Measurements from ENCODE around the gene CEMIP. TPM values are rescaled to one million over a fixed set of nuclear protein-coding genes. Genes with fewer than 3 reads are reported as not detected.

CEMIP gene
- total RNA-seq, 1 experiment from 2014 or later: 0.07 TPM

GRCh38 chr15:80969316-80969715 lies 190.1 kb downstream of the CEMIP start:
- Mint-ChIP-seq H3K9me3 (ENCODE audit: unreplicated experiment) (no peaks in the 10 kb centered on the region), H3K27ac (ENCODE audit: unreplicated experiment) (no peak overlapping the region), H3K4me3 (ENCODE audit: unreplicated experiment) (no peak overlapping the region), H3K27me3 (ENCODE audit: insufficient read depth, unreplicated experiment) (no peaks in the 10 kb centered on the region), H3K4me1 (ENCODE audit: low read depth, unreplicated experiment) (peaks cover 14% of the 10 kb centered on the region), H3K36me3 (ENCODE audit: insufficient read depth, unreplicated experiment) (peaks cover 12% of the 10 kb centered on the region)
- TF ChIP-seq CTCF (IDR thresholded peaks at IDR 0.05; ENCODE audit: insufficient read depth in 1 of 2, low read depth in 1 of 2, low read length in 1 of 2, severe bottlenecking in 1 of 2, unreplicated experiment in 1 of 2): no peak
- H3K36me3 ChIP-seq (ENCODE audit: control insufficient read depth, insufficient read depth, low read length): peaks cover 1% of the 10 kb centered on the region; the same call in 1 of the 2 replicates
- no peaks in the 10 kb centered on the region for H3K27me3 ChIP-seq (replicated peaks; ENCODE audit: control insufficient read depth, insufficient read depth, low read length)
- no TSS peak for BruUV-seq (replicated peaks)
- ChIA-PET CTCF (interaction anchor here (1.0 to 1.5 kb wide), 7 partner anchors 10 to 513 kb away, joined by 4 to 7 read pairs (median 4); partner anchors contain the start of gene CEMIP), POLR2A (no interaction called here)
- intact Hi-C loops (cut with micrococcal nuclease; ENCODE audit: unreplicated experiment): no loop called here
- H3K4me3 ChIP-seq (ENCODE audit: low read depth, low read length): no peak overlapping the region
- H3K4me1 ChIP-seq: peaks cover 21% of the 10 kb centered on the region
- DNase-seq: no peak
- H3K9me3 ChIP-seq: no peaks in the 10 kb centered on the region

GRCh38 chr15:80970018-80970657 lies 191.0 kb downstream of the CEMIP start:
- peak in 1 of 2 experiments; percentile 77 for DNase-seq
- POLR2A ChIA-PET: no interaction called here
- CTCF ChIA-PET: interaction anchor here (0.5 to 1.5 kb wide), 10 partner anchors 10 to 514 kb away, joined by 3 to 7 read pairs (median 4); partner anchors contain the start of gene CEMIP
- peaks cover 7% of the 10 kb centered on the region for H3K36me3 Mint-ChIP-seq (ENCODE audit: insufficient read depth, unreplicated experiment)
- H3K4me3 Mint-ChIP-seq (ENCODE audit: unreplicated experiment): no peak overlapping the region
- intact Hi-C loops (cut with micrococcal nuclease; ENCODE audit: unreplicated experiment): loop anchor here (1.0 to 10.0 kb wide), 4 partner anchors 191 to 514 kb away; partner anchors contain the start of gene CEMIP
- Histone ChIP-seq H3K27me3 (replicated peaks; ENCODE audit: control insufficient read depth, insufficient read depth, low read length) (no peaks in the 10 kb centered on the region), H3K4me3 (ENCODE audit: low read depth, low read length) (no peak overlapping the region), H3K4me1 (peaks cover 21% of the 10 kb centered on the region), H3K36me3 (ENCODE audit: control insufficient read depth, insufficient read depth, low read length) (peaks cover 1% of the 10 kb centered on the region; the same call in 1 of the 2 replicates), H3K9me3 (no peaks in the 10 kb centered on the region)
- no peaks in the 10 kb centered on the region for H3K27me3 Mint-ChIP-seq (ENCODE audit: insufficient read depth, unreplicated experiment)
- peak; percentile 59 to 85 for TF ChIP-seq CTCF (IDR thresholded peaks at IDR 0.05; ENCODE audit: insufficient read depth in 1 of 2, low read depth in 1 of 2, low read length in 1 of 2, severe bottlenecking in 1 of 2, unreplicated experiment in 1 of 2)
- H3K27ac Mint-ChIP-seq (ENCODE audit: unreplicated experiment): no peak overlapping the region
- peaks cover 14% of the 10 kb centered on the region for H3K4me1 Mint-ChIP-seq (ENCODE audit: low read depth, unreplicated experiment)
- no peaks in the 10 kb centered on the region for H3K9me3 Mint-ChIP-seq (ENCODE audit: unreplicated experiment)
- no TSS peak for BruUV-seq (replicated peaks)

- H3K36me3 Mint-ChIP-seq (ENCODE audit: insufficient read depth, unreplicated experiment): peaks cover 5% of the 10 kb centered on the region
- intact Hi-C loops (cut with micrococcal nuclease; ENCODE audit: unreplicated experiment): loop anchor here (1.0 to 10.0 kb wide), 4 partner anchors 191 to 514 kb away; partner anchors contain the start of gene CEMIP
- H3K36me3 ChIP-seq (ENCODE audit: control insufficient read depth, insufficient read depth, low read length): peaks cover 1% of the 10 kb centered on the region; the same call in 1 of the 2 replicates
- ChIA-PET POLR2A (no interaction called here), CTCF (interaction anchor here (0.9 to 1.2 kb wide), 5 partner anchors 10 to 514 kb away, joined by 3 to 4 read pairs (median 4); no protein-coding TSS in a partner anchor)
- no peak overlapping the region for H3K4me3 Mint-ChIP-seq (ENCODE audit: unreplicated experiment)
- no peaks in the 10 kb centered on the region for H3K27me3 ChIP-seq (replicated peaks; ENCODE audit: control insufficient read depth, insufficient read depth, low read length)
- H3K27ac Mint-ChIP-seq (ENCODE audit: unreplicated experiment): no peak overlapping the region
- no peak for DNase-seq
- no TSS peak for BruUV-seq (replicated peaks)
- no peak overlapping the region for H3K4me3 ChIP-seq (ENCODE audit: low read depth, low read length)
- peaks cover 14% of the 10 kb centered on the region for H3K4me1 Mint-ChIP-seq (ENCODE audit: low read depth, unreplicated experiment)
- no peaks in the 10 kb centered on the region for H3K27me3 Mint-ChIP-seq (ENCODE audit: insufficient read depth, unreplicated experiment)
- no peak for TF ChIP-seq CTCF (IDR thresholded peaks at IDR 0.05; ENCODE audit: insufficient read depth in 1 of 2, low read depth in 1 of 2, low read length in 1 of 2, severe bottlenecking in 1 of 2, unreplicated experiment in 1 of 2)
- peaks cover 21% of the 10 kb centered on the region for H3K4me1 ChIP-seq
- H3K9me3 ChIP-seq: no peaks in the 10 kb centered on the region
- no peaks in the 10 kb centered on the region for H3K9me3 Mint-ChIP-seq (ENCODE audit: unreplicated experiment)
Observed at GRCh38 chr15:80970658-80971057, 191.5 kb downstream of the CEMIP start.
